GM23338 (cell line): ENCODE results near the gene SRP72. TPM values are rescaled to one million over a fixed set of nuclear protein-coding genes. Genes with fewer than 3 reads are reported as not detected.

ENCODE experiments used
- ATAC-seq: fragments of 200-7000 bp; cut with Tn5 transposase; 3 replicates; pipeline ENCODE4 v1.9.1; 2020
- DNase-seq: peaks from one replicate; pipeline ENCODE4 v3.0.0-alpha.2; 2015; ENCODE audit warnings: low spot score
- H2AFZ ChIP-seq: fragments of 200-600 bp; sonication (generic); 2 replicates; pipeline ENCODE4 v1.8.0; 2016; ENCODE audit warnings: antibody characterized with exemption, mild to moderate bottlenecking, moderate library complexity
- H3F3A ChIP-seq: fragments of 200-600 bp; sonication (generic); replicated peaks from 2 replicates; pipeline ENCODE4 v1.8.0; 2017; ENCODE audit warnings: antibody characterized with exemption, mixed run types, low read depth
- H3K27ac ChIP-seq: fragments of 200-600 bp; sonication (generic); 2 replicates; pipeline ENCODE4 v1.6.1; 2016; ENCODE audit warnings: low read depth
- H3K27me3 ChIP-seq: fragments of 200-600 bp; sonication (generic); 2 replicates; pipeline ENCODE4 v1.8.0; 2016; ENCODE audit warnings: mild to moderate bottlenecking, mixed run types, moderate library complexity; ENCODE audit not compliant: insufficient read depth
- H3K36me3 ChIP-seq: fragments of 200-600 bp; sonication (generic); 2 replicates; pipeline ENCODE4 v1.8.0; 2016; ENCODE audit warnings: mild to moderate bottlenecking; ENCODE audit not compliant: insufficient read depth
- H3K4me1 ChIP-seq: fragments of 200-600 bp; sonication (generic); 2 replicates; pipeline ENCODE4 v1.8.0; 2016; ENCODE audit warnings: mild to moderate bottlenecking, moderate library complexity; ENCODE audit not compliant: insufficient read depth
- H3K4me2 ChIP-seq: fragments of 200-600 bp; sonication (generic); 2 replicates; pipeline ENCODE4 v1.7.1; 2017; ENCODE audit warnings: mixed run types
- H3K4me3 ChIP-seq: fragments of 200-600 bp; sonication (generic); 2 replicates; pipeline ENCODE4 v1.6.1; 2016; ENCODE audit warnings: mixed run types
- H3K79me2 ChIP-seq: fragments of 200-600 bp; sonication (generic); replicated peaks from 2 replicates; pipeline ENCODE4 v1.8.0; 2017; ENCODE audit warnings: mild to moderate bottlenecking; ENCODE audit not compliant: insufficient read depth
- H3K9me2 ChIP-seq: fragments of 200-600 bp; sonication (generic); 2 replicates; pipeline ENCODE4 v1.8.0; 2017; ENCODE audit not compliant: insufficient read depth
- H4K20me1 ChIP-seq: fragments of 200-600 bp; sonication (generic); replicated peaks from 2 replicates; pipeline ENCODE4 v1.8.0; 2017; ENCODE audit warnings: mild to moderate bottlenecking; ENCODE audit not compliant: insufficient read depth
- H3K27ac Mint-ChIP-seq: 2 replicates; pipeline ENCODE4 v1.8.0; 2020; ENCODE audit warnings: inconsistent platforms, mild to moderate bottlenecking, moderate library complexity, mixed read lengths
- H3K27me3 Mint-ChIP-seq: 3 replicates; pipeline ENCODE4 v1.8.0; 2022; ENCODE audit warnings: low read depth, mild to moderate bottlenecking, moderate library complexity, mixed read lengths, inconsistent platforms; ENCODE audit not compliant: insufficient read depth, poor library complexity
- H3K36me3 Mint-ChIP-seq: 3 replicates; pipeline ENCODE4 v1.8.0; 2021; ENCODE audit warnings: low read depth, mild to moderate bottlenecking, inconsistent platforms, moderate library complexity, mixed read lengths
- H3K4me1 Mint-ChIP-seq: 3 replicates; pipeline ENCODE4 v1.8.0; 2020; ENCODE audit warnings: mild to moderate bottlenecking, inconsistent platforms, mixed read lengths
- H3K4me3 Mint-ChIP-seq: 3 replicates; pipeline ENCODE4 v1.8.0; 2021; ENCODE audit warnings: moderate library complexity, mild to moderate bottlenecking, inconsistent platforms, mixed read lengths
- H3K9me3 Mint-ChIP-seq: 3 replicates; pipeline ENCODE4 v1.8.0; 2020; ENCODE audit warnings: moderate library complexity, mild to moderate bottlenecking, inconsistent platforms, mixed read lengths
- EZH2 ChIP-seq: fragments of 200-600 bp; sonication (generic); IDR thresholded peaks from one replicate; pipeline ENCODE4 v1.8.0; 2017; ENCODE audit warnings: antibody characterized with exemption, mild to moderate bottlenecking, low read depth; ENCODE audit not compliant: unreplicated experiment
- EZH2phosphoT487 ChIP-seq: fragments of 200-600 bp; sonication (generic); IDR thresholded peaks from one replicate; pipeline ENCODE4 v1.8.1; 2018; ENCODE audit warnings: antibody characterized with exemption; ENCODE audit not compliant: unreplicated experiment
- NANOG ChIP-seq: IDR thresholded peaks from 2 replicates; pipeline ENCODE4 v1.6.1; 2016; ENCODE audit warnings: antibody characterized with exemption, borderline replicate concordance
- POLR2AphosphoS5 ChIP-seq: IDR thresholded peaks from 2 replicates; pipeline ENCODE4 v1.6.1; 2016; ENCODE audit warnings: antibody characterized with exemption, low read depth
- STAT1 ChIP-seq: IDR thresholded peaks from one replicate; pipeline ENCODE4 v1.6.1; 2016; ENCODE audit warnings: antibody characterized with exemption; ENCODE audit not compliant: unreplicated experiment
- polyA plus RNA-seq: library from polyadenylated mRNA; unstranded; fragments of >200 nt; fragmentation: Nextera tagmentation; extraction: Ambion mirVana; gene quantifications from 2 replicates; pipeline ENCODE4 v1.2.1, GENCODE V29; 2016
- total RNA-seq: library from RNA; depleted of rRNA; stranded (reverse); fragments of >200 nt; shearing (Covaris generic); gene quantifications from 2 replicates; pipeline ENCODE4 v1.2.3, GENCODE V29; 2014
- TF ChIP-seq, protein P1 (sequence below): fragments of 250-450 bp; sonication (Bioruptor Pico); IDR thresholded peaks from 2 replicates; pipeline ENCODE4 v1.5.0; 2020; ENCODE audit warnings: mild to moderate bottlenecking, moderate library complexity
- TF ChIP-seq, protein P2 (sequence below): IDR thresholded peaks from 2 replicates; pipeline ENCODE4 v1.6.1; 2016; ENCODE audit warnings: antibody characterized with exemption
- TF ChIP-seq, protein P3 (sequence below), 2 experiments: fragments of 200-600 bp in 1 of 2; sonication (generic) in 1 of 2; conservative IDR thresholded peaks; 2 replicates each; pipeline versions ENCODE4 v1.5.1 to v1.6.1; 2016 to 2017; ENCODE audit warnings: antibody characterized with exemption in 2 of 2, low read depth in 2 of 2, mild to moderate bottlenecking in 2 of 2, moderate library complexity in 1 of 2

The SRP72 gene
- total and polyA plus RNA-seq, 2 experiments from 2014 or later = 84.6 to 174 TPM

DNA sequence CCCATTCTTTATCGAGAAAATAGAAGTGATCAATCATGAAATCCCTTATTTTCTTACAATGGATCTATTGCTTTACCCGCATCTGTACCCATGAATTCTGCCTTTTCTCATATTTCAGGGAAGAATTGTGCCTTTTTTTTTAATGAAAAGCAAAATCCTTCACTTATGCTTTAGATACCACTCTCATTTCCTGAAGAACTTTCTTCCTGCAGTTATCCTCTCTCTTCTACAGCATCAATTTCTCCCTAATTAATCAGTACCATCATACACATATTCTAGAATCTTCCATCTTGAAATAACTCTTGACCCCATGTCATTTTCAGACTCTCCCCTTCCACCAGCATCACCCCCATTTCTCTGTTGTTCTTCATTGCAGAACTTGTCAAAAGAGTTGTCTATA, 64.8 kb downstream of the SRP72 start (continued):
- TF ChIP-seq, protein P1, sequence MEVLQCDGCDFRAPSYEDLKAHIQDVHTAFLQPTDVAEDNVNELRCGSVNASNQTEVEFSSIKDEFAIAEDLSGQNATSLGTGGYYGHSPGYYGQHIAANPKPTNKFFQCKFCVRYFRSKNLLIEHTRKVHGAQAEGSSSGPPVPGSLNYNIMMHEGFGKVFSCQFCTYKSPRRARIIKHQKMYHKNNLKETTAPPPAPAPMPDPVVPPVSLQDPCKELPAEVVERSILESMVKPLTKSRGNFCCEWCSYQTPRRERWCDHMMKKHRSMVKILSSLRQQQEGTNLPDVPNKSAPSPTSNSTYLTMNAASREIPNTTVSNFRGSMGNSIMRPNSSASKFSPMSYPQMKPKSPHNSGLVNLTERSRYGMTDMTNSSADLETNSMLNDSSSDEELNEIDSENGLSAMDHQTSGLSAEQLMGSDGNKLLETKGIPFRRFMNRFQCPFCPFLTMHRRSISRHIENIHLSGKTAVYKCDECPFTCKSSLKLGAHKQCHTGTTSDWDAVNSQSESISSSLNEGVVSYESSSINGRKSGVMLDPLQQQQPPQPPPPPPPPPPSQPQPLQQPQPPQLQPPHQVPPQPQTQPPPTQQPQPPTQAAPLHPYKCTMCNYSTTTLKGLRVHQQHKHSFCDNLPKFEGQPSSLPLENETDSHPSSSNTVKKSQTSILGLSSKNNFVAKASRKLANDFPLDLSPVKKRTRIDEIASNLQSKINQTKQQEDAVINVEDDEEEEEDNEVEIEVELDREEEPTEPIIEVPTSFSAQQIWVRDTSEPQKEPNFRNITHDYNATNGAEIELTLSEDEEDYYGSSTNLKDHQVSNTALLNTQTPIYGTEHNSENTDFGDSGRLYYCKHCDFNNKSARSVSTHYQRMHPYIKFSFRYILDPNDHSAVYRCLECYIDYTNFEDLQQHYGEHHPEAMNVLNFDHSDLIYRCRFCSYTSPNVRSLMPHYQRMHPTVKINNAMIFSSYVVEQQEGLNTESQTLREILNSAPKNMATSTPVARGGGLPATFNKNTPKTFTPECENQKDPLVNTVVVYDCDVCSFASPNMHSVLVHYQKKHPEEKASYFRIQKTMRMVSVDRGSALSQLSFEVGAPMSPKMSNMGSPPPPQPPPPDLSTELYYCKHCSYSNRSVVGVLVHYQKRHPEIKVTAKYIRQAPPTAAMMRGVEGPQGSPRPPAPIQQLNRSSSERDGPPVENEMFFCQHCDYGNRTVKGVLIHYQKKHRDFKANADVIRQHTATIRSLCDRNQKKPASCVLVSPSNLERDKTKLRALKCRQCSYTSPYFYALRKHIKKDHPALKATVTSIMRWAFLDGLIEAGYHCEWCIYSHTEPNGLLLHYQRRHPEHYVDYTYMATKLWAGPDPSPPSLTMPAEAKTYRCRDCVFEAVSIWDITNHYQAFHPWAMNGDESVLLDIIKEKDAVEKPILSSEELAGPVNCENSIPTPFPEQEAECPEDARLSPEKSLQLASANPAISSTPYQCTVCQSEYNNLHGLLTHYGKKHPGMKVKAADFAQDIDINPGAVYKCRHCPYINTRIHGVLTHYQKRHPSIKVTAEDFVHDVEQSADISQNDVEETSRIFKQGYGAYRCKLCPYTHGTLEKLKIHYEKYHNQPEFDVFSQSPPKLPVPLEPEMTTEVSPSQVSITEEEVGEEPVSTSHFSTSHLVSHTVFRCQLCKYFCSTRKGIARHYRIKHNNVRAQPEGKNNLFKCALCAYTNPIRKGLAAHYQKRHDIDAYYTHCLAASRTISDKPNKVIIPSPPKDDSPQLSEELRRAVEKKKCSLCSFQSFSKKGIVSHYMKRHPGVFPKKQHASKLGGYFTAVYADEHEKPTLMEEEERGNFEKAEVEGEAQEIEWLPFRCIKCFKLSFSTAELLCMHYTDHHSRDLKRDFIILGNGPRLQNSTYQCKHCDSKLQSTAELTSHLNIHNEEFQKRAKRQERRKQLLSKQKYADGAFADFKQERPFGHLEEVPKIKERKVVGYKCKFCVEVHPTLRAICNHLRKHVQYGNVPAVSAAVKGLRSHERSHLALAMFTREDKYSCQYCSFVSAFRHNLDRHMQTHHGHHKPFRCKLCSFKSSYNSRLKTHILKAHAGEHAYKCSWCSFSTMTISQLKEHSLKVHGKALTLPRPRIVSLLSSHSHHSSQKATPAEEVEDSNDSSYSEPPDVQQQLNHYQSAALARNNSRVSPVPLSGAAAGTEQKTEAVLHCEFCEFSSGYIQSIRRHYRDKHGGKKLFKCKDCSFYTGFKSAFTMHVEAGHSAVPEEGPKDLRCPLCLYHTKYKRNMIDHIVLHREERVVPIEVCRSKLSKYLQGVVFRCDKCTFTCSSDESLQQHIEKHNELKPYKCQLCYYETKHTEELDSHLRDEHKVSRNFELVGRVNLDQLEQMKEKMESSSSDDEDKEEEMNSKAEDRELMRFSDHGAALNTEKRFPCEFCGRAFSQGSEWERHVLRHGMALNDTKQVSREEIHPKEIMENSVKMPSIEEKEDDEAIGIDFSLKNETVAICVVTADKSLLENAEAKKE = no peak
- TF ChIP-seq, protein P2, sequence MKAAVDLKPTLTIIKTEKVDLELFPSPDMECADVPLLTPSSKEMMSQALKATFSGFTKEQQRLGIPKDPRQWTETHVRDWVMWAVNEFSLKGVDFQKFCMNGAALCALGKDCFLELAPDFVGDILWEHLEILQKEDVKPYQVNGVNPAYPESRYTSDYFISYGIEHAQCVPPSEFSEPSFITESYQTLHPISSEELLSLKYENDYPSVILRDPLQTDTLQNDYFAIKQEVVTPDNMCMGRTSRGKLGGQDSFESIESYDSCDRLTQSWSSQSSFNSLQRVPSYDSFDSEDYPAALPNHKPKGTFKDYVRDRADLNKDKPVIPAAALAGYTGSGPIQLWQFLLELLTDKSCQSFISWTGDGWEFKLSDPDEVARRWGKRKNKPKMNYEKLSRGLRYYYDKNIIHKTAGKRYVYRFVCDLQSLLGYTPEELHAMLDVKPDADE = no peak
- TF ChIP-seq EZH2phosphoT487 = no peak
- no peak for TF ChIP-seq POLR2AphosphoS5

DNA sequence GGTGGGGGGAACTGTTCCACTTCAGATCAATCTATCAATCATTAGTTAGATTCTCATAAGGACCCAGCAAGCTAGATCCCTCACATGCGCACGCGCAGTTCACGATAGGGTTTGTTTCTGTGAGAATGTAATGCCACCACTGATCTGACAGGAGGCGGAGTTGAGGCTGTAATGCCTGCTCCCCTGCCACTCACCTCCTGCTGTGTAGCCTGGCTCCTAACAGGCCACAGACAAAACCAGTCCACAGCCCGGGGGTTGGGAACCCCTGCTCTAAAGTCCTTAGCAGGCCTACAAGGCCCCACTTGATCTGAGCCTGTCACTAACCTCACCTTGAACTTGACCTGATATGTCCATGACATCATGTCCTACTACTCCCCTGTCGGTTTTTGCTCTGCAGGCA, 68.5 kb downstream of the SRP72 start:
- Histone ChIP-seq H3K27me3 (peaks cover 37% of the 10 kb centered on the region), H4K20me1 (peaks cover 4% of the 10 kb centered on the region; the same call in 1 of the 2 replicates), H2AFZ (no peak overlapping the region; the same call in 1 of the 2 replicates), H3K9me2 (no peaks in the 10 kb centered on the region), H3K79me2 (no peaks in the 10 kb centered on the region), H3K27ac (no peak overlapping the region), H3K4me1 (0 out of 2 replicates have a peak, but pooled peaks cover 5% of the 10 kb centered on the region), H3K36me3 (no peaks in the 10 kb centered on the region), H3K4me3 (no peak overlapping the region), H3K4me2 (no peak overlapping the region), H3F3A (no peaks in the 10 kb centered on the region)
- DNase-seq = peak; percentile 37
- H3K27ac Mint-ChIP-seq = no peak overlapping the region
- ATAC-seq = peak; percentile 40; the same call in 2 of the 3 replicates
- H3K27me3 Mint-ChIP-seq = peaks cover 2% of the 10 kb centered on the region
- no peaks in the 10 kb centered on the region; the same call in 2 of the 3 replicates for H3K4me1 Mint-ChIP-seq
- no peak overlapping the region for H3K4me3 Mint-ChIP-seq
- H3K9me3 Mint-ChIP-seq = no peaks in the 10 kb centered on the region
- no peaks in the 10 kb centered on the region for H3K36me3 Mint-ChIP-seq
- TF ChIP-seq, protein P3, sequence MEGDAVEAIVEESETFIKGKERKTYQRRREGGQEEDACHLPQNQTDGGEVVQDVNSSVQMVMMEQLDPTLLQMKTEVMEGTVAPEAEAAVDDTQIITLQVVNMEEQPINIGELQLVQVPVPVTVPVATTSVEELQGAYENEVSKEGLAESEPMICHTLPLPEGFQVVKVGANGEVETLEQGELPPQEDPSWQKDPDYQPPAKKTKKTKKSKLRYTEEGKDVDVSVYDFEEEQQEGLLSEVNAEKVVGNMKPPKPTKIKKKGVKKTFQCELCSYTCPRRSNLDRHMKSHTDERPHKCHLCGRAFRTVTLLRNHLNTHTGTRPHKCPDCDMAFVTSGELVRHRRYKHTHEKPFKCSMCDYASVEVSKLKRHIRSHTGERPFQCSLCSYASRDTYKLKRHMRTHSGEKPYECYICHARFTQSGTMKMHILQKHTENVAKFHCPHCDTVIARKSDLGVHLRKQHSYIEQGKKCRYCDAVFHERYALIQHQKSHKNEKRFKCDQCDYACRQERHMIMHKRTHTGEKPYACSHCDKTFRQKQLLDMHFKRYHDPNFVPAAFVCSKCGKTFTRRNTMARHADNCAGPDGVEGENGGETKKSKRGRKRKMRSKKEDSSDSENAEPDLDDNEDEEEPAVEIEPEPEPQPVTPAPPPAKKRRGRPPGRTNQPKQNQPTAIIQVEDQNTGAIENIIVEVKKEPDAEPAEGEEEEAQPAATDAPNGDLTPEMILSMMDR (conservative IDR thresholded peaks at IDR 0.05; ENCODE audit: low read depth in 2 of 2) = peak; percentile 18 to 46; a peak in 3 of 4 replicates
- TF ChIP-seq NANOG (no peak), EZH2 (no peak), STAT1 (no peak)
